Tibial nerve (tissue), 4 donors: ENCODE results near the gene KMT2C. TPM values are rescaled to one million over a fixed set of nuclear protein-coding genes. Genes with fewer than 3 reads are reported as not detected.

ENCODE experiments used
- DNase-seq, 2 donors: peaks; one replicate each; pipeline ENCODE4 v3.0.0-alpha.2; 2019; ENCODE audit warnings: low spot score in 2 of 2
- H3K27ac ChIP-seq, 4 donors: fragments of 200-600 bp; sonication (generic) in 3 of 4; one replicate each; pipeline ENCODE4 v1.5.1; 2017 to 2019; ENCODE audit warnings: mild to moderate bottlenecking in 1 of 4
- H3K27me3 ChIP-seq, 2 donors: fragments of 200-600 bp; sonication (generic) in 1 of 2; one replicate each; pipeline versions ENCODE4 v1.5.1 to v1.6.0; 2017 to 2019
- H3K36me3 ChIP-seq, 3 donors: fragments of 200-600 bp; sonication (generic); one replicate each; pipeline ENCODE4 v1.5.1; 2018 to 2019
- H3K4me1 ChIP-seq, 4 donors: fragments of 200-600 bp; sonication (generic) in 3 of 4; one replicate each; pipeline ENCODE4 v1.5.1; 2017 to 2019
- H3K4me3 ChIP-seq, 4 donors: fragments of 200-600 bp; sonication (generic) in 3 of 4; one replicate each; pipeline ENCODE4 v1.5.1; 2017 to 2019; ENCODE audit warnings: mild to moderate bottlenecking in 1 of 4, moderate library complexity in 1 of 4
- H3K9me3 ChIP-seq, 4 donors: fragments of 200-600 bp; sonication (generic) in 3 of 4; one replicate each; pipeline ENCODE4 v1.5.1; 2017 to 2019
- EP300 ChIP-seq, 2 donors: sonication (generic); formaldehyde crosslinking; IDR thresholded peaks; one replicate each; pipeline ENCODE4 v1.6.1; 2017; ENCODE audit warnings: antibody characterized with exemption in 2 of 2, mild to moderate bottlenecking in 1 of 2
- POLR2A ChIP-seq, 2 donors: fragments of 450-650 bp; IDR thresholded peaks; one replicate each; pipeline ENCODE4 v1.6.1; 2017; ENCODE audit warnings: antibody characterized with exemption in 2 of 2, mild to moderate bottlenecking in 2 of 2, moderate library complexity in 2 of 2
- WGBS, 2 donors: methylation state at CpG; one replicate each; pipeline ENCODE4 v1.1.5; 2018; 5-methylcytosine and 5-hydroxymethylcytosine counted together
- total RNA-seq, 4 donors: library from RNA; depleted of rRNA; stranded (reverse); fragments of >200 nt; gene quantifications; one replicate each; pipeline ENCODE4 v1.1.0, GENCODE V29; 2016
- TF ChIP-seq, protein P1 (sequence below), 5 experiments: fragments of 200-600 bp in 3 of 5; fragments of 450-650 bp in 2 of 5; sonication (generic) in 3 of 5; IDR thresholded peaks; one replicate each; pipeline ENCODE4 v1.5.1; 2016 to 2019; ENCODE audit warnings: antibody characterized with exemption in 5 of 5, mild to moderate bottlenecking in 3 of 5, moderate library complexity in 2 of 5

KMT2C gene
- total RNA-seq, 4 donors from 2014 or later, result 63.2 to 86.1 (median 69.4) TPM

DNA sequence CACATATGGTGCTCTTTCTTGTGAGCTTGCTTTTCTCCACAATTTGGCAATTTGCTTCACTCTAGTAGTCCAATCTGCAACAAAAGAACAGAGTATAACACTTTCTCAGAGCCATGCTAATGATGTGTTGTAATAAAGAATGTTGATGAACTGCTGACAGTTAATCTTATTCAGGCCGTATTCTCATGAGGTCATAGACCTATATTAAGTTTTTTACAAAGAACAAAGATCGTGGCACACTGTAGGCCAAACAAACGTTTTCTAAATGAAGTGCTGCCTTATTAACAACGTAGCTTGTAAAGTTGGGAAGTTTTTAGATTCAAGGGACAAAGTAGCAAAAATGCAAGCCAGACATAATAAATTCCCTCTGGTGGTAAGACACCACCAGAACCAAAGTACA lies 250.2 kb downstream of the KMT2C start:
- H3K4me1 ChIP-seq, result peaks cover 0 to 13% (median 0%) of the 10 kb centered on the region in 4 donors
- no peaks in the 10 kb centered on the region for H3K9me3 ChIP-seq
- H3K27ac ChIP-seq, result peak overlapping the region in 1 of 4 donors; percentile 22
- H3K4me3 ChIP-seq, result no peak overlapping the region
- TF ChIP-seq, protein P1, sequence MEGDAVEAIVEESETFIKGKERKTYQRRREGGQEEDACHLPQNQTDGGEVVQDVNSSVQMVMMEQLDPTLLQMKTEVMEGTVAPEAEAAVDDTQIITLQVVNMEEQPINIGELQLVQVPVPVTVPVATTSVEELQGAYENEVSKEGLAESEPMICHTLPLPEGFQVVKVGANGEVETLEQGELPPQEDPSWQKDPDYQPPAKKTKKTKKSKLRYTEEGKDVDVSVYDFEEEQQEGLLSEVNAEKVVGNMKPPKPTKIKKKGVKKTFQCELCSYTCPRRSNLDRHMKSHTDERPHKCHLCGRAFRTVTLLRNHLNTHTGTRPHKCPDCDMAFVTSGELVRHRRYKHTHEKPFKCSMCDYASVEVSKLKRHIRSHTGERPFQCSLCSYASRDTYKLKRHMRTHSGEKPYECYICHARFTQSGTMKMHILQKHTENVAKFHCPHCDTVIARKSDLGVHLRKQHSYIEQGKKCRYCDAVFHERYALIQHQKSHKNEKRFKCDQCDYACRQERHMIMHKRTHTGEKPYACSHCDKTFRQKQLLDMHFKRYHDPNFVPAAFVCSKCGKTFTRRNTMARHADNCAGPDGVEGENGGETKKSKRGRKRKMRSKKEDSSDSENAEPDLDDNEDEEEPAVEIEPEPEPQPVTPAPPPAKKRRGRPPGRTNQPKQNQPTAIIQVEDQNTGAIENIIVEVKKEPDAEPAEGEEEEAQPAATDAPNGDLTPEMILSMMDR (IDR thresholded peaks at IDR 0.05), result no peak
- TF ChIP-seq POLR2A (IDR thresholded peaks at IDR 0.05), result no peak
- TF ChIP-seq EP300 (IDR thresholded peaks at IDR 0.05), result no peak
- WGBS, 2 donors, result 28 to 29% methylated on average over 4 of the region's 4 CpGs
- peaks cover 2 to 65% (median 17%) of the 10 kb centered on the region in 3 donors for H3K36me3 ChIP-seq
- H3K27me3 ChIP-seq, result no peaks in the 10 kb centered on the region
- no peak for DNase-seq

DNA sequence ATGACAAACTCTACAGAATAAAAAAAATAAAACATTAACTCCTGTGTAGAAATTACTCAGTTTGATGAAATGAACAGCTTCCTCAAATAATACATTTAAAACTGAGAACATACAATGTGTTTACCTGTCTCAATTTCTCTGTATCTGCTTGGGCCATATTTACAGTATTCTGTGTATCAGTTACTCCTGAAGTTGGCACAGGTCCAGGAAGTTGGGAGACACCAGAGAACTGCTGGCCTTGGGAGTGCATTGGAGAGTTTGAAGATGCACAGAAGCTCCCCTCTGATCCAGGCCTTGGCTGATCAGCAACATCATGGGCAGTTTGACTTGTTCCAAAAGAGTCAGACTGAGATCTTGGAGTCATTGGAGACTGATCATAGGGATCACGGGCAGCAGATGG lies 255.2 kb downstream of the KMT2C start:
- Histone ChIP-seq H3K27me3 (no peaks in the 10 kb centered on the region), H3K27ac (no peak overlapping the region), H3K36me3 (peaks cover 2 to 85% (median 20%) of the 10 kb centered on the region in 3 donors), H3K4me3 (no peak overlapping the region), H3K9me3 (no peaks in the 10 kb centered on the region), H3K4me1 (peaks cover 0 to 7% (median 0%) of the 10 kb centered on the region in 4 donors)
- WGBS, 2 donors, result 93 to 94% methylated on average over 1 of the region's 1 CpG
- TF ChIP-seq, protein P1 (IDR thresholded peaks at IDR 0.05), result no peak
- peak in 1 of 2 donors; percentile 25 for TF ChIP-seq EP300 (IDR thresholded peaks at IDR 0.05)
- DNase-seq, result no peak

DNA sequence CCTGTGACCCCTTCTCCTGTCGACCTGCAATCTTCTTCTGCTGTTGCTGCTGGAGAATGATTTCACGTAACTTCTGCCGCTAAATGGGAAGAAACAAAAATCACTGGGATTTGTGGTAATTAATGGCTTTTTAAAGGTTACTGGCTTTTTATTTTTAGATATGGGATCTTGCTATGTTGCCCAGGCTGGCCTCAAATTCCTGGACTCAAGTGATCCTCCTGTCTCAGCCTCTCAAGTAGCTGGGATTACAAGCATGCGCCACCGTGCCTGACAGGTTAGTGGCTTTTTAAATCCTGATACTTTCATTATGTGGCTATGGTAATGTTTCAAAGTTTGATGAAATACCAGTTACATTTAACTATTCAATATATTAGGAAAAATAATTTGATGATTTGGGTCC lies 255.8 kb downstream of the KMT2C start:
- TF ChIP-seq EP300 (IDR thresholded peaks at IDR 0.05) (no peak), POLR2A (IDR thresholded peaks at IDR 0.05) (no peak)
- TF ChIP-seq, protein P1 (IDR thresholded peaks at IDR 0.05), result no peak

DNA sequence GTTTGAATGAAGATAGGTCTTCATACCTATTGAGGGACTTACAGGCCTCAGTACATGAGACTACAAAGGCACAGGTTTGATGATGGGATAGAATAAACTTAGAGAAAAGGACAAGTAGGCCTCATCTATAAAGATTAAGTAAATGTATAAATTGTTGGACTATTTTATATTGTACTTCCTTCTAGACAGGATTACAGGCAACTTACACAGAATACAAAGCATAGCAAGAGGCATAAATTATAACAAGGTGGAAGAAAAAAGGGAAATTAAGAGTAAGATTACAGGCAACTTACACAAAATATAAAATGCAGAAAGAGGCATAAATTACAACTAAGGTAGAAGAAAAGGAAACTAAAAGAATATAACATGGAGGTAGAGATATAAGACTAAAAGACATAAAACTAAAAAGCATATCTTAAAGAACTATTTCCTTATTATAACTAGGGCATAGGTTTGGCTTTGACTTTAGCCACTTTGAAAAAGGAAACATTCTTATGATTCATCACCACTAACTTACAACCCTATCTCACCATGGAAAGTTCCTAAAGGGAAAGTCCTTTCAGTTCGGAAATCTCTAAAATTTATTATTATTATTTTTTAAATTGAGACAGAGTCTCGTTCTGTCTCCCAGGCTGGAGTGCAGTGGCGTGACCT lies 257.3 kb downstream of the KMT2C start:
- no peaks in the 10 kb centered on the region for H3K9me3 ChIP-seq

More for the DNA sequence above, 255.8 kb downstream of the KMT2C start:
- no peak overlapping the region for H3K27ac ChIP-seq
- 85 to 95% methylated on average over 5 of the region's 5 CpGs for WGBS, 2 donors
- no peak for DNase-seq
- H3K27me3 ChIP-seq, result no peaks in the 10 kb centered on the region
- H3K4me1 ChIP-seq, result peaks cover 0 to 2% (median 0%) of the 10 kb centered on the region in 4 donors
- H3K9me3 ChIP-seq, result no peaks in the 10 kb centered on the region
- H3K4me3 ChIP-seq, result no peak overlapping the region
- peaks cover 2 to 91% (median 21%) of the 10 kb centered on the region in 3 donors for H3K36me3 ChIP-seq

More for the DNA sequence above, 257.3 kb downstream of the KMT2C start:
- H3K27ac ChIP-seq, result no peak overlapping the region
- peaks cover 2 to 83% (median 21%) of the 10 kb centered on the region in 3 donors for H3K36me3 ChIP-seq
- H3K4me1 ChIP-seq, result no peaks in the 10 kb centered on the region
- 91% methylated on average over 3 of the region's 3 CpGs for WGBS, 2 donors
- TF ChIP-seq EP300 (IDR thresholded peaks at IDR 0.05) (no peak), POLR2A (IDR thresholded peaks at IDR 0.05) (no peak)
- TF ChIP-seq, protein P1 (IDR thresholded peaks at IDR 0.05), result no peak
- no peak overlapping the region for H3K4me3 ChIP-seq
- H3K27me3 ChIP-seq, result no peaks in the 10 kb centered on the region
- DNase-seq, result no peak
